ENCODE measurements around the gene SLC49A4.

DNA sequence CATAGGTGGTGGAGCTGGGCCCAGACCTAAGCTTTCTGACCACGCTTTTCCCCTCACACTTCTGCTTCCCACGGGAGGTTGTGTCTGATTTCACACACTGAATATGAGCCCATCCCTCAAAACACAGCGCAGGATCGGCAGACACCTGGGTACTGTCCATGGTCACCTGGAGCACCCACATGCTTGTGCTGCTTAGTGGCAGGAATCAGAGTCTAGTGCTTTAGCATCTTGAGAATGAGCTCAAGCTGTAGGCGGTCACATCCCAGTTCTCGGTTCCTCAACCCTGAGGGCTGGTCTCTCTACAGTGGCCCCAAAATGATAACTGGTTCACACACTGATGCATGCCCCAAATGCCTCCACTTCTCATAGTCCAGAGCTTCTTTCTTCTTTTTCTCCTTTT is 121.7 kb downstream of the SLC49A4 start:
- TF ChIP-seq, protein P1, sequence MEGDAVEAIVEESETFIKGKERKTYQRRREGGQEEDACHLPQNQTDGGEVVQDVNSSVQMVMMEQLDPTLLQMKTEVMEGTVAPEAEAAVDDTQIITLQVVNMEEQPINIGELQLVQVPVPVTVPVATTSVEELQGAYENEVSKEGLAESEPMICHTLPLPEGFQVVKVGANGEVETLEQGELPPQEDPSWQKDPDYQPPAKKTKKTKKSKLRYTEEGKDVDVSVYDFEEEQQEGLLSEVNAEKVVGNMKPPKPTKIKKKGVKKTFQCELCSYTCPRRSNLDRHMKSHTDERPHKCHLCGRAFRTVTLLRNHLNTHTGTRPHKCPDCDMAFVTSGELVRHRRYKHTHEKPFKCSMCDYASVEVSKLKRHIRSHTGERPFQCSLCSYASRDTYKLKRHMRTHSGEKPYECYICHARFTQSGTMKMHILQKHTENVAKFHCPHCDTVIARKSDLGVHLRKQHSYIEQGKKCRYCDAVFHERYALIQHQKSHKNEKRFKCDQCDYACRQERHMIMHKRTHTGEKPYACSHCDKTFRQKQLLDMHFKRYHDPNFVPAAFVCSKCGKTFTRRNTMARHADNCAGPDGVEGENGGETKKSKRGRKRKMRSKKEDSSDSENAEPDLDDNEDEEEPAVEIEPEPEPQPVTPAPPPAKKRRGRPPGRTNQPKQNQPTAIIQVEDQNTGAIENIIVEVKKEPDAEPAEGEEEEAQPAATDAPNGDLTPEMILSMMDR (IDR thresholded peaks at IDR 0.05; ENCODE audit: insufficient read depth, low read length, poor library complexity, severe bottlenecking) = no peak
- TF ChIP-seq EZH2phosphoT487 (conservative IDR thresholded peaks at IDR 0.05; ENCODE audit: low read length) = no peak

Data from SU-DHL-6 (cell line).